GM12878 (cell line): ENCODE data around the gene REG1B.

Experiments
- ETV6 ChIP-seq, 2 experiments: fragments of 450-650 bp in 1 of 2; IDR thresholded peaks in 1 of 2; conservative IDR thresholded peaks in 1 of 2; 2 replicates each; pipeline ENCODE4 v1.6.1; 2014; ENCODE audit warnings: antibody characterized with exemption in 1 of 2, borderline replicate concordance in 1 of 2, low read depth in 1 of 2, mild to moderate bottlenecking in 1 of 2, moderate library complexity in 1 of 2
- NBN ChIP-seq: fragments of 450-650 bp; IDR thresholded peaks from 2 replicates; pipeline ENCODE4 v1.6.1; 2016
- NR2C1 ChIP-seq: fragments of 450-650 bp; IDR thresholded peaks from 2 replicates; pipeline ENCODE4 v1.6.1; 2017; ENCODE audit warnings: antibody characterized with exemption, mild to moderate bottlenecking, moderate library complexity
- RFX5 ChIP-seq: IDR thresholded peaks from 2 replicates; pipeline ENCODE4 v1.6.1; 2011; ENCODE audit warnings: low read depth, low read length, improper control_type of control experiment
- TAF1 ChIP-seq: IDR thresholded peaks from 2 replicates; pipeline ENCODE4 v1.6.1; 2011; ENCODE audit warnings: mild to moderate bottlenecking, low read depth, low read length, borderline replicate concordance
- YY1 ChIP-seq: IDR thresholded peaks from 2 replicates; pipeline ENCODE4 v1.6.1; 2011; ENCODE audit warnings: low read depth, mild to moderate bottlenecking, low read length
- TF ChIP-seq, protein P1 (sequence below), 3 experiments: IDR thresholded peaks in 2 of 3; conservative IDR thresholded peaks in 1 of 3; 2 replicates each; pipeline ENCODE4 v1.5.1; 2011; ENCODE audit warnings: low read depth in 3 of 3, low read length in 3 of 3, mild to moderate bottlenecking in 3 of 3, control low read depth in 2 of 3, moderate library complexity in 2 of 3, inconsistent platforms in 1 of 3, mixed read lengths in 1 of 3; ENCODE audit not compliant: control insufficient read depth in 2 of 3, insufficient read depth in 1 of 3; ENCODE audit errors: extremely low read depth in 1 of 3
- TF ChIP-seq, protein P2 (sequence below): IDR thresholded peaks from 2 replicates; pipeline ENCODE4 v1.6.1; 2011; ENCODE audit warnings: mild to moderate bottlenecking, low read depth, low read length, moderate library complexity; ENCODE audit not compliant: insufficient replicate concordance
- TF ChIP-seq, protein P3 (sequence below): IDR thresholded peaks from 2 replicates; pipeline ENCODE4 v1.6.1; 2012; ENCODE audit warnings: low read depth, low read length, improper control_type of control experiment
- TF ChIP-seq, protein P4 (sequence below): fragments of 450-650 bp; formaldehyde crosslinking; IDR thresholded peaks from 2 replicates; pipeline ENCODE4 v1.5.0; 2022; ENCODE audit warnings: mild to moderate bottlenecking, missing genetic modification characterization

DNA sequence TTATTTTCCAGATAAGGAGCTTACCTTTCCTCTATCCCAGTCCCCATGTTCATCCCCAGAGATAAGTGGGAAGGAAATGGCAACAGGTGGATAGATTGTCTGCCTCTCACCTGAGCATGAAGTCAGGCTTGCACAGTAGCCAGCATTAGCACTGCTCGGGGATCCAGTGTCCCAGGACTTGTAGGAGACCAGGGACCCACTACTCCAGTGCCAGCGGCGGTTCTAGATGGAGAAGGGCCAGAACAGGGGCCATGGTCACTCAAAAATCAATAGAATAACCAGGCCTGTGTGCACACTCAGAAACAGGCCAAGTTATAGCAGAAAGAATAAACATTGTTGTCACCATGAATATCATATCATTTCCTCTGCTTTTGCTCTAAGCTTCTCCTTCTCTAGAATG lies 2.4 kb downstream of the REG1B start:
- TF ChIP-seq RFX5: no peak
- TF ChIP-seq, protein P1, sequence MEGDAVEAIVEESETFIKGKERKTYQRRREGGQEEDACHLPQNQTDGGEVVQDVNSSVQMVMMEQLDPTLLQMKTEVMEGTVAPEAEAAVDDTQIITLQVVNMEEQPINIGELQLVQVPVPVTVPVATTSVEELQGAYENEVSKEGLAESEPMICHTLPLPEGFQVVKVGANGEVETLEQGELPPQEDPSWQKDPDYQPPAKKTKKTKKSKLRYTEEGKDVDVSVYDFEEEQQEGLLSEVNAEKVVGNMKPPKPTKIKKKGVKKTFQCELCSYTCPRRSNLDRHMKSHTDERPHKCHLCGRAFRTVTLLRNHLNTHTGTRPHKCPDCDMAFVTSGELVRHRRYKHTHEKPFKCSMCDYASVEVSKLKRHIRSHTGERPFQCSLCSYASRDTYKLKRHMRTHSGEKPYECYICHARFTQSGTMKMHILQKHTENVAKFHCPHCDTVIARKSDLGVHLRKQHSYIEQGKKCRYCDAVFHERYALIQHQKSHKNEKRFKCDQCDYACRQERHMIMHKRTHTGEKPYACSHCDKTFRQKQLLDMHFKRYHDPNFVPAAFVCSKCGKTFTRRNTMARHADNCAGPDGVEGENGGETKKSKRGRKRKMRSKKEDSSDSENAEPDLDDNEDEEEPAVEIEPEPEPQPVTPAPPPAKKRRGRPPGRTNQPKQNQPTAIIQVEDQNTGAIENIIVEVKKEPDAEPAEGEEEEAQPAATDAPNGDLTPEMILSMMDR (IDR thresholded peaks at IDR 0.05 in 2 of 3, conservative IDR thresholded peaks at IDR 0.05 in 1 of 3; ENCODE audit: control insufficient read depth in 2 of 3, extremely low read depth in 1 of 3, insufficient read depth in 1 of 3, low read depth in 3 of 3, low read length in 3 of 3): no peak
- TF ChIP-seq ETV6 (conservative IDR thresholded peaks at IDR 0.05 in 1 of 2, IDR thresholded peaks at IDR 0.05 in 1 of 2; ENCODE audit: borderline replicate concordance in 1 of 2, low read depth in 1 of 2): no peak
- no peak for TF ChIP-seq YY1
- TF ChIP-seq TAF1: no peak
- TF ChIP-seq, protein P2, sequence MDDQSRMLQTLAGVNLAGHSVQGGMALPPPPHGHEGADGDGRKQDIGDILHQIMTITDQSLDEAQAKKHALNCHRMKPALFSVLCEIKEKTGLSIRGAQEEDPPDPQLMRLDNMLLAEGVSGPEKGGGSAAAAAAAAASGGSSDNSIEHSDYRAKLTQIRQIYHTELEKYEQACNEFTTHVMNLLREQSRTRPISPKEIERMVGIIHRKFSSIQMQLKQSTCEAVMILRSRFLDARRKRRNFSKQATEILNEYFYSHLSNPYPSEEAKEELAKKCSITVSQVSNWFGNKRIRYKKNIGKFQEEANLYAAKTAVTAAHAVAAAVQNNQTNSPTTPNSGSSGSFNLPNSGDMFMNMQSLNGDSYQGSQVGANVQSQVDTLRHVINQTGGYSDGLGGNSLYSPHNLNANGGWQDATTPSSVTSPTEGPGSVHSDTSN: no peak
- TF ChIP-seq, protein P3, sequence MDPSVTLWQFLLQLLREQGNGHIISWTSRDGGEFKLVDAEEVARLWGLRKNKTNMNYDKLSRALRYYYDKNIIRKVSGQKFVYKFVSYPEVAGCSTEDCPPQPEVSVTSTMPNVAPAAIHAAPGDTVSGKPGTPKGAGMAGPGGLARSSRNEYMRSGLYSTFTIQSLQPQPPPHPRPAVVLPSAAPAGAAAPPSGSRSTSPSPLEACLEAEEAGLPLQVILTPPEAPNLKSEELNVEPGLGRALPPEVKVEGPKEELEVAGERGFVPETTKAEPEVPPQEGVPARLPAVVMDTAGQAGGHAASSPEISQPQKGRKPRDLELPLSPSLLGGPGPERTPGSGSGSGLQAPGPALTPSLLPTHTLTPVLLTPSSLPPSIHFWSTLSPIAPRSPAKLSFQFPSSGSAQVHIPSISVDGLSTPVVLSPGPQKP: no peak
- no peak for TF ChIP-seq NR2C1
- no peak for TF ChIP-seq NBN
- TF ChIP-seq, protein P4, sequence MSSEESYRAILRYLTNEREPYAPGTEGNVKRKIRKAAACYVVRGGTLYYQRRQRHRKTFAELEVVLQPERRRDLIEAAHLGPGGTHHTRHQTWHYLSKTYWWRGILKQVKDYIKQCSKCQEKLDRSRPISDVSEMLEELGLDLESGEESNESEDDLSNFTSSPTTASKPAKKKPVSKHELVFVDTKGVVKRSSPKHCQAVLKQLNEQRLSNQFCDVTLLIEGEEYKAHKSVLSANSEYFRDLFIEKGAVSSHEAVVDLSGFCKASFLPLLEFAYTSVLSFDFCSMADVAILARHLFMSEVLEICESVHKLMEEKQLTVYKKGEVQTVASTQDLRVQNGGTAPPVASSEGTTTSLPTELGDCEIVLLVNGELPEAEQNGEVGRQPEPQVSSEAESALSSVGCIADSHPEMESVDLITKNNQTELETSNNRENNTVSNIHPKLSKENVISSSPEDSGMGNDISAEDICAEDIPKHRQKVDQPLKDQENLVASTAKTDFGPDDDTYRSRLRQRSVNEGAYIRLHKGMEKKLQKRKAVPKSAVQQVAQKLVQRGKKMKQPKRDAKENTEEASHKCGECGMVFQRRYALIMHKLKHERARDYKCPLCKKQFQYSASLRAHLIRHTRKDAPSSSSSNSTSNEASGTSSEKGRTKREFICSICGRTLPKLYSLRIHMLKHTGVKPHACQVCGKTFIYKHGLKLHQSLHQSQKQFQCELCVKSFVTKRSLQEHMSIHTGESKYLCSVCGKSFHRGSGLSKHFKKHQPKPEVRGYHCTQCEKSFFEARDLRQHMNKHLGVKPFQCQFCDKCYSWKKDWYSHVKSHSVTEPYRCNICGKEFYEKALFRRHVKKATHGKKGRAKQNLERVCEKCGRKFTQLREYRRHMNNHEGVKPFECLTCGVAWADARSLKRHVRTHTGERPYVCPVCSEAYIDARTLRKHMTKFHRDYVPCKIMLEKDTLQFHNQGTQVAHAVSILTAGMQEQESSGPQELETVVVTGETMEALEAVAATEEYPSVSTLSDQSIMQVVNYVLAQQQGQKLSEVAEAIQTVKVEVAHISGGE (CRISPR knock-in tag): no peak
